Measurements from ENCODE around the gene FXYD5.

DNA sequence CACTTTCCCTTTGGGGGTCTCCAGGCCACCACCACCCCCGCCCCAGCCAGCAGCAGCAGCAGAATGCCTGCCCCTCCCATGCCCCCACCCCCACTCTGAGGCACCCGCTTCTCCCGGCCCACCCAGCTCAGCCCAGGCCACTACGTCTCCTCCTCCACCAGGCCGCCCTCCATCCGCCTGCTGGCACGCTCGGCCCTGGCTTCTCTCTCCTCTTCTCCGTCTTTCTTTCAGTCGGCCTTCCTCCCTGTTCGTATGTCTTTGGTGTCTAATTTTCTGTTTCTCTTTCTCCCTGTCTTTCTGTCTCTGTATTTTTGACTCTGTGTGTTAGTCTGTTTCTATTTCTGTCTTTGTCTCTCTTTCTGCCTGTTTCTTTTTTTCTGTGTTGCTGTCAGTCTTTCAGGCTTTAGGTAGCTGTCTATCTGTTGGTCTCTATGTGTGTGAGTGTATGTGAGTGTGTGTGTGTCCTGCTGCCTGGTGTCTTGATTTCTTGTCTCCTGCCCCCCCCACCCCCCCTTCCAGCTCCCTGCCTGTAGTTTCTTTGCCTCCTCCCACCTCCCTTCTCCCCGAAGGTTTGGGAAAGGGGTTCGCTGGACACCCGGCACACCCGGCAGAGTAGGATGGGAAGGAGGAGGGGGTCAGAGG, 19.8 kb upstream of the FXYD5 start, which contains the start of gene LGI4:
- TF ChIP-seq, protein P1, sequence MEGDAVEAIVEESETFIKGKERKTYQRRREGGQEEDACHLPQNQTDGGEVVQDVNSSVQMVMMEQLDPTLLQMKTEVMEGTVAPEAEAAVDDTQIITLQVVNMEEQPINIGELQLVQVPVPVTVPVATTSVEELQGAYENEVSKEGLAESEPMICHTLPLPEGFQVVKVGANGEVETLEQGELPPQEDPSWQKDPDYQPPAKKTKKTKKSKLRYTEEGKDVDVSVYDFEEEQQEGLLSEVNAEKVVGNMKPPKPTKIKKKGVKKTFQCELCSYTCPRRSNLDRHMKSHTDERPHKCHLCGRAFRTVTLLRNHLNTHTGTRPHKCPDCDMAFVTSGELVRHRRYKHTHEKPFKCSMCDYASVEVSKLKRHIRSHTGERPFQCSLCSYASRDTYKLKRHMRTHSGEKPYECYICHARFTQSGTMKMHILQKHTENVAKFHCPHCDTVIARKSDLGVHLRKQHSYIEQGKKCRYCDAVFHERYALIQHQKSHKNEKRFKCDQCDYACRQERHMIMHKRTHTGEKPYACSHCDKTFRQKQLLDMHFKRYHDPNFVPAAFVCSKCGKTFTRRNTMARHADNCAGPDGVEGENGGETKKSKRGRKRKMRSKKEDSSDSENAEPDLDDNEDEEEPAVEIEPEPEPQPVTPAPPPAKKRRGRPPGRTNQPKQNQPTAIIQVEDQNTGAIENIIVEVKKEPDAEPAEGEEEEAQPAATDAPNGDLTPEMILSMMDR (IDR thresholded peaks at IDR 0.05 in 4 of 5, conservative IDR thresholded peaks at IDR 0.05 in 1 of 5): no peak
- TF ChIP-seq POLR2A (IDR thresholded peaks at IDR 0.05): no peak
